ENCODE results near the gene PCF11. TPM values are rescaled to one million over a fixed set of nuclear protein-coding genes. Genes with fewer than 3 reads are reported as not detected.

The PCF11 gene
- total and polyA plus RNA-seq, 2 of the 13 experiments (the other 11 are each of a cell fraction or from before 2014, with no cell fraction given) = 40.3 to 47.7 TPM

DNA sequence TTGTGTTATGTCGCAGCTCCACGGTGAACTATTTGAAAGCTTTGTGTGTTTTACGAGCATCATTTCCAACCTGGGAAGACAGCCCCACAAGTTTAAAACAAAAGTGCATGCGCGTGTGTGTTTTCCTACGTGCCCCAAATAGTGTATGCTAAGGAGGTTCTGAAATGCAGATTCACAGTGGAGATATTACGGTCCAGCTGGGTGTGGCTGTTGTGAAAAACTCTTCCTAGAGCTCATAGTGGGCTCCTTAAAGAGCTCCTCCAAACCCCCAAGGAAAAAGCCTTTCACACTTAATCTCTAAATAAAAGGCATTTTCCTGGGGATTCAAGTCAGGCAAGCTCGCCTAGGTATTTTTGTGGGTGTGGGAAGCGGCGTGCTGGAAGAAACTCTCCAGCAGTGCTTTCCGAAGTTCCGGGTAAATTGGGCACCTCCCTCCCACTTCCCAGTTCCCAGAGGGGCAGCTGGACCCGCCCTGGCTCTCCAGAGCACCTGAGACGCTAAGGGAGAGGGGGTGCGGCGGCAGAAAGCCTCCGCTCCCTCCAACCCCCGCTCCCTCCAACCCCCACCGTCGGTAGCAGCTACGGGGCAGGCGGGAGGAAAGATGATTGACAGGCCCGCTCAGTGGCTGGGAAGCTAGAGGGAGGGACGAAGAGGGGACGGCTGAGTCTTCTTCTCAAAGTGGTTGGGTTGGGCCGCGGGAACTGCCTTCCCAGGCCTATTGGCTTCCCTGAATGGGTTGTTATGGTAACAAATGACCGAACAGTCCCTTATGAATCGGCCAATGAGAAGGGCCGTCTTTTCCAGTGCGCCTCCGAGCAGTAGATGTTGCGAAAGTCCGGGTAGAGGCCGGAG, 561 bp upstream of the PCF11 start (continued):
- TF ChIP-seq EEA1 (CRISPR knock-in tag; IDR thresholded peaks at IDR 0.05; ENCODE audit: borderline replicate concordance) = peak; percentile 49; the same call in 1 of the 2 replicates
- TF ChIP-seq SALL1 (CRISPR knock-in tag; IDR thresholded peaks at IDR 0.05) = peak; percentile 52; the same call in 1 of the 2 replicates
- TF ChIP-seq ZNF230 (CRISPR knock-in tag; IDR thresholded peaks at IDR 0.05) = 0 out of 2 replicates have a peak, but pooled peaks have one; percentile 23
- 0 out of 2 replicates have a peak, but pooled peaks have one; percentile 7 for TF ChIP-seq KLF12 (CRISPR knock-in tag; IDR thresholded peaks at IDR 0.05; ENCODE audit: borderline replicate concordance)
- no peak for TF ChIP-seq SMARCC2 (IDR thresholded peaks at IDR 0.05)
- no peak for TF ChIP-seq HNRNPUL1 (IDR thresholded peaks at IDR 0.05; ENCODE audit: low read depth, low read length)
- TF ChIP-seq, protein P1, sequence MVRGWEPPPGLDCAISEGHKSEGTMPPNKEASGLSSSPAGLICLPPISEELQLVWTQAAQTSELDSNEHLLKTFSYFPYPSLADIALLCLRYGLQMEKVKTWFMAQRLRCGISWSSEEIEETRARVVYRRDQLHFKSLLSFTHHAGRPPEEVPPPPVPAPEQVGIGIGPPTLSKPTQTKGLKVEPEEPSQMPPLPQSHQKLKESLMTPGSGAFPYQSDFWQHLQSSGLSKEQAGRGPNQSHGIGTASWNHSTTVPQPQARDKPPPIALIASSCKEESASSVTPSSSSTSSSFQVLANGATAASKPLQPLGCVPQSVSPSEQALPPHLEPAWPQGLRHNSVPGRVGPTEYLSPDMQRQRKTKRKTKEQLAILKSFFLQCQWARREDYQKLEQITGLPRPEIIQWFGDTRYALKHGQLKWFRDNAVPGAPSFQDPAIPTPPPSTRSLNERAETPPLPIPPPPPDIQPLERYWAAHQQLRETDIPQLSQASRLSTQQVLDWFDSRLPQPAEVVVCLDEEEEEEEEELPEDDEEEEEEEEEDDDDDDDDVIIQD (CRISPR knock-in tag; IDR thresholded peaks at IDR 0.05; ENCODE audit: low read depth) = 0 out of 2 replicates have a peak, but pooled peaks have one; percentile 48
- TF ChIP-seq POGZ (CRISPR knock-in tag; IDR thresholded peaks at IDR 0.05) = peak; percentile 85
- TF ChIP-seq, protein P2, sequence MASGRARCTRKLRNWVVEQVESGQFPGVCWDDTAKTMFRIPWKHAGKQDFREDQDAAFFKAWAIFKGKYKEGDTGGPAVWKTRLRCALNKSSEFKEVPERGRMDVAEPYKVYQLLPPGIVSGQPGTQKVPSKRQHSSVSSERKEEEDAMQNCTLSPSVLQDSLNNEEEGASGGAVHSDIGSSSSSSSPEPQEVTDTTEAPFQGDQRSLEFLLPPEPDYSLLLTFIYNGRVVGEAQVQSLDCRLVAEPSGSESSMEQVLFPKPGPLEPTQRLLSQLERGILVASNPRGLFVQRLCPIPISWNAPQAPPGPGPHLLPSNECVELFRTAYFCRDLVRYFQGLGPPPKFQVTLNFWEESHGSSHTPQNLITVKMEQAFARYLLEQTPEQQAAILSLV (CRISPR knock-in tag; IDR thresholded peaks at IDR 0.05; ENCODE audit: borderline replicate concordance) = no peak
- no peak for TF ChIP-seq ZKSCAN5 (CRISPR knock-in tag; IDR thresholded peaks at IDR 0.05)
- TF ChIP-seq, protein P3, sequence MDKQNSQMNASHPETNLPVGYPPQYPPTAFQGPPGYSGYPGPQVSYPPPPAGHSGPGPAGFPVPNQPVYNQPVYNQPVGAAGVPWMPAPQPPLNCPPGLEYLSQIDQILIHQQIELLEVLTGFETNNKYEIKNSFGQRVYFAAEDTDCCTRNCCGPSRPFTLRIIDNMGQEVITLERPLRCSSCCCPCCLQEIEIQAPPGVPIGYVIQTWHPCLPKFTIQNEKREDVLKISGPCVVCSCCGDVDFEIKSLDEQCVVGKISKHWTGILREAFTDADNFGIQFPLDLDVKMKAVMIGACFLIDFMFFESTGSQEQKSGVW (CRISPR knock-in tag; IDR thresholded peaks at IDR 0.05; ENCODE audit: borderline replicate concordance) = no peak
- TF ChIP-seq, protein P4, sequence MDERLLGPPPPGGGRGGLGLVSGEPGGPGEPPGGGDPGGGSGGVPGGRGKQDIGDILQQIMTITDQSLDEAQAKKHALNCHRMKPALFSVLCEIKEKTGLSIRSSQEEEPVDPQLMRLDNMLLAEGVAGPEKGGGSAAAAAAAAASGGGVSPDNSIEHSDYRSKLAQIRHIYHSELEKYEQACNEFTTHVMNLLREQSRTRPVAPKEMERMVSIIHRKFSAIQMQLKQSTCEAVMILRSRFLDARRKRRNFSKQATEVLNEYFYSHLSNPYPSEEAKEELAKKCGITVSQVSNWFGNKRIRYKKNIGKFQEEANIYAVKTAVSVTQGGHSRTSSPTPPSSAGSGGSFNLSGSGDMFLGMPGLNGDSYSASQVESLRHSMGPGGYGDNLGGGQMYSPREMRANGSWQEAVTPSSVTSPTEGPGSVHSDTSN (CRISPR knock-in tag; IDR thresholded peaks at IDR 0.05) = peak; percentile 98
- TF ChIP-seq SNAI1 (CRISPR knock-in tag; IDR thresholded peaks at IDR 0.05; ENCODE audit: borderline replicate concordance) = peak; percentile 11; the same call in 1 of the 2 replicates
- TF ChIP-seq, protein P5, sequence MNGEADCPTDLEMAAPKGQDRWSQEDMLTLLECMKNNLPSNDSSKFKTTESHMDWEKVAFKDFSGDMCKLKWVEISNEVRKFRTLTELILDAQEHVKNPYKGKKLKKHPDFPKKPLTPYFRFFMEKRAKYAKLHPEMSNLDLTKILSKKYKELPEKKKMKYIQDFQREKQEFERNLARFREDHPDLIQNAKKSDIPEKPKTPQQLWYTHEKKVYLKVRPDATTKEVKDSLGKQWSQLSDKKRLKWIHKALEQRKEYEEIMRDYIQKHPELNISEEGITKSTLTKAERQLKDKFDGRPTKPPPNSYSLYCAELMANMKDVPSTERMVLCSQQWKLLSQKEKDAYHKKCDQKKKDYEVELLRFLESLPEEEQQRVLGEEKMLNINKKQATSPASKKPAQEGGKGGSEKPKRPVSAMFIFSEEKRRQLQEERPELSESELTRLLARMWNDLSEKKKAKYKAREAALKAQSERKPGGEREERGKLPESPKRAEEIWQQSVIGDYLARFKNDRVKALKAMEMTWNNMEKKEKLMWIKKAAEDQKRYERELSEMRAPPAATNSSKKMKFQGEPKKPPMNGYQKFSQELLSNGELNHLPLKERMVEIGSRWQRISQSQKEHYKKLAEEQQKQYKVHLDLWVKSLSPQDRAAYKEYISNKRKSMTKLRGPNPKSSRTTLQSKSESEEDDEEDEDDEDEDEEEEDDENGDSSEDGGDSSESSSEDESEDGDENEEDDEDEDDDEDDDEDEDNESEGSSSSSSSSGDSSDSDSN (CRISPR knock-in tag; IDR thresholded peaks at IDR 0.05) = 0 out of 2 replicates have a peak, but pooled peaks have one; percentile 8
- TF ChIP-seq FOXK2 (IDR thresholded peaks at IDR 0.05) = no peak
- no peak for TF ChIP-seq ZBTB42 (CRISPR knock-in tag; IDR thresholded peaks at IDR 0.05)
